OCI-LY3 (cell line): ENCODE results near the gene AGPAT1.
A peak's percentile ranks its signal among the peaks of the same experiment; 100 is the strongest.

Source experiments
- H2AFZ ChIP-seq: fragments of 200-600, 300-600 bp; shearing (Covaris generic); 2 replicates; pipeline ENCODE4 v1.6.0; 2014; ENCODE audit warnings: antibody characterized with exemption, low read depth, low read length
- H3K27ac ChIP-seq: fragments of 200-600, 300-600 bp; sonication (generic); 2 replicates; pipeline ENCODE4 v1.5.1; 2014; ENCODE audit warnings: mild to moderate bottlenecking, low read length, moderate library complexity, mixed read lengths
- H3K27me3 ChIP-seq: fragments of 200-600, 300-600 bp; sonication (generic); 2 replicates; pipeline ENCODE4 v1.6.1; 2014; ENCODE audit warnings: low read depth, low read length, mixed read lengths
- H3K36me3 ChIP-seq: fragments of 200-600, 300-600 bp; sonication (generic); replicated peaks from 2 replicates; pipeline ENCODE3; 2014; ENCODE audit warnings: low read depth, low read length, mixed read lengths
- H3K4me1 ChIP-seq: fragments of 300-600, 200-600 bp; sonication (generic); 2 replicates; pipeline ENCODE4 v1.6.1; 2014; ENCODE audit warnings: low read length, mixed read lengths
- H3K4me2 ChIP-seq: fragments of 200-600, 300-600 bp; sonication (generic); 2 replicates; pipeline ENCODE4 v1.6.1; 2014; ENCODE audit warnings: low read length, mixed read lengths
- H3K4me3 ChIP-seq: fragments of 300-600, 200-600 bp; sonication (generic); 2 replicates; pipeline ENCODE4 v1.5.1; 2014; ENCODE audit warnings: antibody characterized with exemption, mild to moderate bottlenecking, low read length, moderate library complexity
- H3K79me2 ChIP-seq: fragments of 300-600, 200-600 bp; shearing (Covaris generic); 2 replicates; pipeline ENCODE4 v1.6.1; 2014; ENCODE audit warnings: mild to moderate bottlenecking, low read length, mixed read lengths
- H3K9ac ChIP-seq: fragments of 300-600, 200-600 bp; shearing (Covaris generic); 2 replicates; pipeline ENCODE4 v1.6.0; 2014; ENCODE audit warnings: mild to moderate bottlenecking, low read length, moderate library complexity
- H3K9me3 ChIP-seq: fragments of 200-600, 300-600 bp; shearing (Covaris generic); 2 replicates; pipeline ENCODE4 v1.6.1; 2014; ENCODE audit warnings: low read length, mixed read lengths; ENCODE audit not compliant: insufficient read depth
- H4K20me1 ChIP-seq: fragments of 200-600, 300-600 bp; sonication (generic); 2 replicates; pipeline ENCODE4 v1.6.1; 2016; ENCODE audit warnings: low read length, mixed read lengths; ENCODE audit not compliant: insufficient read depth
- CTCF ChIP-seq: fragments of 200-600, 300-600 bp; sonication (generic); IDR thresholded peaks from 2 replicates; pipeline ENCODE4 v1.5.1; 2014; ENCODE audit warnings: antibody characterized with exemption, low read length, low read depth
- EZH2phosphoT487 ChIP-seq: fragments of 200-600 bp; shearing (Covaris generic); IDR thresholded peaks from 2 replicates; pipeline ENCODE4 v1.6.1; 2018; ENCODE audit warnings: antibody characterized with exemption, mixed run types, low read depth

AGPAT1 gene

GRCh38 chr6:32154514-32155161 is 21.2 kb downstream of the AGPAT1 start:
- no peaks in the 10 kb centered on the region for H3K27me3 ChIP-seq
- H3K9me3 ChIP-seq = no peaks in the 10 kb centered on the region
- TF ChIP-seq CTCF = peak; percentile 57
- TF ChIP-seq EZH2phosphoT487 = no peak
- H4K20me1 ChIP-seq = no peaks in the 10 kb centered on the region
- peak overlapping the region; percentile 75 for H3K9ac ChIP-seq
- peaks cover 8% of the 10 kb centered on the region for H3K4me1 ChIP-seq
- peak overlapping the region; percentile 96 for H3K4me3 ChIP-seq
- H3K27ac ChIP-seq = no peak overlapping the region
- peak overlapping the region; percentile 84 for H3K4me2 ChIP-seq
- peak overlapping the region; percentile 97; the same call in 1 of the 2 replicates for H2AFZ ChIP-seq
- no peaks in the 10 kb centered on the region for H3K36me3 ChIP-seq
- no peaks in the 10 kb centered on the region for H3K79me2 ChIP-seq

DNA sequence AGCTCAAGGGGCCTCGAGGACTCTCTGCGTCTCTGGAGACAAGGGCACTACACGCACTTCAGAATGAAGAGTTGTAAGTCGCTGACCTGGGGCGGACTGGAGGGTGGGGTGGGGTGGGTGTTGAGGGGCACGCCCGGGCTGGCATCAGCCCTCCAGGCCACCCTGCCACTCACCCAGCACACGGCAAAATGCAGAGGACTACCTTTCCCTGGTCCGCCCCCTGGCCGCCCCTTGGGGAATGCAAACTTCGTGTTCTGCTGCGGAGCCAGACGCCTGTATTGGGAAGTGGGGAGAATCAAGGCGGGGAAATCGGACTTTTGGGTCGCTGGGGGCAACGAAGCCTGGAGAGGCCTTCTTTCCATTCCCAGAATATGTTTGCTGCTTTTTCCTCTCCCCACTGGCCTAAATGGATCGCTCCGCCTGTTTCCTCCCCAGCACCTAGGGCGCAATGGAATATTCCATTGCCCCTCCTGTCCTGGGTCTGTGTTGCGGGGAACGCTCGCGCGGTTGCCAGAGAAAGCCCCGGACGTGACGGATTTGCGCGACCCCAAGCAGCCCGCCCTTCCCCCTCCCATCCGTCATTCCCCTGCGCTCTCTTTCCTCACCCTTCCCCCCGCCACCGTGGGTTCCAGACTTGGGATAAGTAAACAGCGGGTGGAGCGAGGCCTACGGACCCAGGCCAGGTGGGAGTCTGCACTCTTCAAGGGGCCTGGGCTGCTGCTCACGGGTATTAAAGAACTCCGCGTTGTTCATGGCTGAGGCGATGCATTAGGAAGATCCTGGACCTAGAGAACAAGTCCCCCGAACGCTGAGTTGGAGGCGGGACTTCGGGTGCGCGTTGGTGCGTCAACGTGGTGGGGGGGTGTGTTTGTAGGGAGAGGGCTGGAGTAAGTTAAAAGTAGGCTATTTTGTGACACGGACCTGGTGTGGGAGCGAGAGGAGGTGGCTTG is 22.0 kb downstream of the AGPAT1 start, which contains the start of gene PPT2:
Gene PPT2 (plus strand): TSS at position 578 of the 950 bp plus-strand sequence. CDS start 454 bp downstream, outside the sequence.
- Histone ChIP-seq H2AFZ (peak within 1 kb of the TSS; percentile 97), H3K4me2 (peak within 1 kb of the TSS; percentile 84), H3K4me1 (peaks cover 8% of the 10 kb centered on the region), H3K27ac (no peak within 1 kb of the TSS), H4K20me1 (no peaks in the 10 kb centered on the region), H3K36me3 (no peaks in the 10 kb centered on the region), H3K27me3 (no peaks in the 10 kb centered on the region), H3K9me3 (no peaks in the 10 kb centered on the region), H3K79me2 (no peaks in the 10 kb centered on the region), H3K4me3 (peak within 1 kb of the TSS; percentile 96), H3K9ac (peak within 1 kb of the TSS; percentile 75)
- TF ChIP-seq EZH2phosphoT487 = no peak
- no peak for TF ChIP-seq CTCF

DNA sequence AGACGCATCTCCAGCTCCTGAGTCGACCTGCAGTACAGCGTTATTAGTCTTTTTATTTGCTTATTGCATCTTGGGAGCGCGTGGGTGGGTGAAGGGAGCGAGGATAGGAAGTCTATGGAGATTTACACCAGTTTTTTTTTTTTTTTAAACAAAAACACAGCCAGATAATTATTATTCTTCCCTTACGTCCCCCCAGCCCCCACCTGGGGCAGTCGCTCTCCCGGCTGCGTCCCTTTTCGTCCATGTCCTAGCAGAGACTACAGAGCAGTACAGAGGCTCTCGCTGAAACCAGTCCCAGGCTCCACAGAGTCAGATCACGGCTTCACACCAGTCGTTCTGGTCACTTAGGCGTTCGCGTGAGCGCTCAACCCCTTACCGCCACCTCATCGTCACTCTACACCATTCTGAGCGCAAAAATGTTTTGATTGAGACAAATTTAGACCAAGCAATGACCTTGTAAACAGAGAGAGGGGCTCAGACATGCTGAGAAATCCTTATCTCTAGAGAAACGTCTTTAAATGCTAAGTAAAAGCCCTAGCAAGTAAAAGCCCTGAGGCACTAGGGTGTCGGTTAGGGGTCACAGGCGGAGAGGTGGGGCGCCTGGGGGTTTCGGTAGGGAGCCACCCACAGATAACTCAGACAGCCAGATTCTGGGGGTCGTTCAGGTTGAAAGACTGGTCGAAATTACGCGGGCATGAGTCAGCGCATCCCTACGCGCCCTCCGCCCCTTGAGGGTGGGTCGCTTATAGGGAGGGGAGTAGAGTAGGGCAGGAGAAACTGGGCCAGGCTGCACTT is 22.9 kb downstream of the AGPAT1 start:
- Histone ChIP-seq H3K9ac (no peak overlapping the region), H3K27ac (no peak overlapping the region), H3K4me1 (peaks cover 8% of the 10 kb centered on the region), H3K36me3 (no peaks in the 10 kb centered on the region), H3K9me3 (no peaks in the 10 kb centered on the region), H3K79me2 (no peaks in the 10 kb centered on the region), H2AFZ (no peak overlapping the region), H4K20me1 (no peaks in the 10 kb centered on the region), H3K4me2 (peak overlapping the region; percentile 84), H3K27me3 (no peaks in the 10 kb centered on the region), H3K4me3 (peak overlapping the region; percentile 96)
- no peak for TF ChIP-seq EZH2phosphoT487
- no peak for TF ChIP-seq CTCF
